SU-DHL-6 (cell line): ENCODE measurements around the gene SFTA2.

Experiments
- H2AFZ ChIP-seq: fragments of 200-600 bp; sonication (generic); 2 replicates; pipeline ENCODE4 v1.6.1; 2014; ENCODE audit warnings: low read depth, mild to moderate bottlenecking, moderate library complexity, mixed read lengths, antibody characterized with exemption, low read length; ENCODE audit not compliant: severe bottlenecking
- H3F3A ChIP-seq: fragments of 200-600 bp; shearing (Covaris generic); 2 replicates; pipeline ENCODE4 v1.6.0; 2016; ENCODE audit warnings: antibody characterized with exemption, mild to moderate bottlenecking; ENCODE audit not compliant: insufficient read depth
- H3K27ac ChIP-seq: fragments of 200-600 bp; sonication (generic); 2 replicates; pipeline ENCODE4 v1.5.1; 2016; ENCODE audit warnings: low read depth, mild to moderate bottlenecking, low read length, moderate library complexity, mixed read lengths
- H3K27me3 ChIP-seq: fragments of 200-600 bp; sonication (generic), shearing (Covaris generic); 2 replicates; pipeline ENCODE4 v1.6.0; 2014; ENCODE audit warnings: mild to moderate bottlenecking, low read length
- H3K36me3 ChIP-seq: fragments of 200-600 bp; sonication (generic); 2 replicates; pipeline ENCODE4 v1.6.1; 2014; ENCODE audit warnings: mild to moderate bottlenecking, low read length, mixed read lengths
- H3K4me2 ChIP-seq: fragments of 300-600, 200-600 bp; shearing (Covaris generic), sonication (generic); 2 replicates; pipeline ENCODE4 v1.6.0; 2014; ENCODE audit warnings: low read length, low read depth, mild to moderate bottlenecking; ENCODE audit not compliant: poor library complexity, severe bottlenecking
- H3K4me3 ChIP-seq: fragments of 200-600 bp; sonication (generic); 2 replicates; pipeline ENCODE4 v1.5.1; 2014; ENCODE audit warnings: antibody characterized with exemption, low read length, mild to moderate bottlenecking, mixed read lengths; ENCODE audit not compliant: insufficient read depth, poor library complexity, severe bottlenecking
- H3K79me2 ChIP-seq: fragments of 200-600 bp; sonication (generic); 2 replicates; pipeline ENCODE4 v1.6.1; 2014; ENCODE audit warnings: mild to moderate bottlenecking, low read length, moderate library complexity; ENCODE audit not compliant: insufficient read depth
- H3K9ac ChIP-seq: fragments of 200-600 bp; sonication (generic); 2 replicates; pipeline ENCODE4 v1.7.0; 2014; ENCODE audit warnings: mild to moderate bottlenecking, low read length
- H3K9me2 ChIP-seq: fragments of 200-600 bp; sonication (generic); replicated peaks from 2 replicates; pipeline ENCODE4 v1.6.1; 2014; ENCODE audit warnings: low read length; ENCODE audit not compliant: insufficient read depth
- H3K9me3 ChIP-seq: fragments of 200-600 bp; sonication (generic); 2 replicates; pipeline ENCODE4 v1.6.1; 2014; ENCODE audit warnings: low read length, mixed read lengths; ENCODE audit not compliant: insufficient read depth
- H4K20me1 ChIP-seq: fragments of 200-600 bp; sonication (generic); 2 replicates; pipeline ENCODE4 v1.6.1; 2014; ENCODE audit warnings: low read depth, mild to moderate bottlenecking, antibody characterized with exemption, low read length, moderate library complexity, mixed read lengths
- CTCF ChIP-seq: fragments of 200-600 bp; sonication (generic); IDR thresholded peaks from one replicate; pipeline ENCODE4 v1.5.1; 2017; ENCODE audit warnings: antibody characterized with exemption, mild to moderate bottlenecking, low read length, moderate library complexity; ENCODE audit not compliant: insufficient read depth, poor library complexity, severe bottlenecking
- EZH2phosphoT487 ChIP-seq: fragments of 200-600 bp; sonication (generic), shearing (Covaris generic); conservative IDR thresholded peaks from 2 replicates; pipeline ENCODE4 v1.6.1; 2018; ENCODE audit warnings: mild to moderate bottlenecking, antibody characterized with exemption, low read length, moderate library complexity, mixed read lengths

The SFTA2 gene

GRCh38 chr6:30917487-30917886 lies 14.5 kb downstream of the SFTA2 start:
- Histone ChIP-seq H3F3A (peaks cover 8% of the 10 kb centered on the region), H3K27me3 (no peaks in the 10 kb centered on the region), H3K9me2 (no peaks in the 10 kb centered on the region), H3K4me3 (no peak overlapping the region), H3K79me2 (0 out of 2 replicates have a peak, but pooled peaks cover 5% of the 10 kb centered on the region), H2AFZ (no peak overlapping the region), H3K9me3 (no peaks in the 10 kb centered on the region), H3K36me3 (peaks cover 8% of the 10 kb centered on the region; the same call in 1 of the 2 replicates), H3K9ac (no peak overlapping the region), H4K20me1 (no peaks in the 10 kb centered on the region), H3K27ac (no peak overlapping the region), H3K4me2 (no peak overlapping the region)
- TF ChIP-seq EZH2phosphoT487 (no peak), CTCF (no peak)

GRCh38 chr6:30917041-30917440 lies 14.9 kb downstream of the SFTA2 start:
- H3K27ac ChIP-seq: no peak overlapping the region
- H3K9ac ChIP-seq: no peak overlapping the region

GRCh38 chr6:30915591-30915946 lies 16.4 kb downstream of the SFTA2 start:
- H3K9ac ChIP-seq: peak overlapping the region; percentile 77; the same call in 1 of the 2 replicates
- peaks cover 4% of the 10 kb centered on the region; the same call in 1 of the 2 replicates for H3K36me3 ChIP-seq
- no peak overlapping the region for H3K27ac ChIP-seq
- H3K9me3 ChIP-seq: no peaks in the 10 kb centered on the region
- no peak overlapping the region for H3K4me3 ChIP-seq
- 0 out of 2 replicates have a peak, but pooled peaks cover 5% of the 10 kb centered on the region for H3K79me2 ChIP-seq
- no peak overlapping the region for H2AFZ ChIP-seq
- TF ChIP-seq EZH2phosphoT487: no peak
- TF ChIP-seq CTCF: peak; percentile 83
- H3K27me3 ChIP-seq: no peaks in the 10 kb centered on the region
- no peaks in the 10 kb centered on the region for H3K9me2 ChIP-seq
- H4K20me1 ChIP-seq: no peaks in the 10 kb centered on the region
- peak overlapping the region; percentile 81 for H3K4me2 ChIP-seq
- H3F3A ChIP-seq: peaks cover 8% of the 10 kb centered on the region

More at GRCh38 chr6:30917041-30917440, 14.9 kb downstream of the SFTA2 start:
- Histone ChIP-seq H3K27me3 (no peaks in the 10 kb centered on the region), H3K79me2 (0 out of 2 replicates have a peak, but pooled peaks cover 5% of the 10 kb centered on the region), H3F3A (peaks cover 8% of the 10 kb centered on the region), H2AFZ (no peak overlapping the region), H3K4me3 (no peak overlapping the region), H3K36me3 (peaks cover 8% of the 10 kb centered on the region; the same call in 1 of the 2 replicates), H3K9me3 (no peaks in the 10 kb centered on the region), H3K9me2 (no peaks in the 10 kb centered on the region), H3K4me2 (no peak overlapping the region), H4K20me1 (no peaks in the 10 kb centered on the region)
- TF ChIP-seq EZH2phosphoT487: no peak
- TF ChIP-seq CTCF: no peak
